Stimulated activated CD4-positive, alpha-beta T cell treated with anti-CD3 and anti-CD28 coated beads, Interleukin-4, amount 100 ng/mL, for 48 hours (primary cell): ENCODE measurements around the gene ARHGAP23.

Source experiments
- DNase-seq, 2 donors: peaks; one replicate each; pipeline ENCODE4 v3.0.0-alpha.2; 2020; ENCODE audit warnings: low read depth in 2 of 2

ARHGAP23 gene, protein sequence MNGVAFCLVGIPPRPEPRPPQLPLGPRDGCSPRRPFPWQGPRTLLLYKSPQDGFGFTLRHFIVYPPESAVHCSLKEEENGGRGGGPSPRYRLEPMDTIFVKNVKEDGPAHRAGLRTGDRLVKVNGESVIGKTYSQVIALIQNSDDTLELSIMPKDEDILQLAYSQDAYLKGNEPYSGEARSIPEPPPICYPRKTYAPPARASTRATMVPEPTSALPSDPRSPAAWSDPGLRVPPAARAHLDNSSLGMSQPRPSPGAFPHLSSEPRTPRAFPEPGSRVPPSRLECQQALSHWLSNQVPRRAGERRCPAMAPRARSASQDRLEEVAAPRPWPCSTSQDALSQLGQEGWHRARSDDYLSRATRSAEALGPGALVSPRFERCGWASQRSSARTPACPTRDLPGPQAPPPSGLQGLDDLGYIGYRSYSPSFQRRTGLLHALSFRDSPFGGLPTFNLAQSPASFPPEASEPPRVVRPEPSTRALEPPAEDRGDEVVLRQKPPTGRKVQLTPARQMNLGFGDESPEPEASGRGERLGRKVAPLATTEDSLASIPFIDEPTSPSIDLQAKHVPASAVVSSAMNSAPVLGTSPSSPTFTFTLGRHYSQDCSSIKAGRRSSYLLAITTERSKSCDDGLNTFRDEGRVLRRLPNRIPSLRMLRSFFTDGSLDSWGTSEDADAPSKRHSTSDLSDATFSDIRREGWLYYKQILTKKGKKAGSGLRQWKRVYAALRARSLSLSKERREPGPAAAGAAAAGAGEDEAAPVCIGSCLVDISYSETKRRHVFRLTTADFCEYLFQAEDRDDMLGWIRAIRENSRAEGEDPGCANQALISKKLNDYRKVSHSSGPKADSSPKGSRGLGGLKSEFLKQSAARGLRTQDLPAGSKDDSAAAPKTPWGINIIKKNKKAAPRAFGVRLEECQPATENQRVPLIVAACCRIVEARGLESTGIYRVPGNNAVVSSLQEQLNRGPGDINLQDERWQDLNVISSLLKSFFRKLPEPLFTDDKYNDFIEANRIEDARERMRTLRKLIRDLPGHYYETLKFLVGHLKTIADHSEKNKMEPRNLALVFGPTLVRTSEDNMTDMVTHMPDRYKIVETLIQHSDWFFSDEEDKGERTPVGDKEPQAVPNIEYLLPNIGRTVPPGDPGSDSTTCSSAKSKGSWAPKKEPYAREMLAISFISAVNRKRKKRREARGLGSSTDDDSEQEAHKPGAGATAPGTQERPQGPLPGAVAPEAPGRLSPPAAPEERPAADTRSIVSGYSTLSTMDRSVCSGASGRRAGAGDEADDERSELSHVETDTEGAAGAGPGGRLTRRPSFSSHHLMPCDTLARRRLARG (N-terminal part only)

DNA sequence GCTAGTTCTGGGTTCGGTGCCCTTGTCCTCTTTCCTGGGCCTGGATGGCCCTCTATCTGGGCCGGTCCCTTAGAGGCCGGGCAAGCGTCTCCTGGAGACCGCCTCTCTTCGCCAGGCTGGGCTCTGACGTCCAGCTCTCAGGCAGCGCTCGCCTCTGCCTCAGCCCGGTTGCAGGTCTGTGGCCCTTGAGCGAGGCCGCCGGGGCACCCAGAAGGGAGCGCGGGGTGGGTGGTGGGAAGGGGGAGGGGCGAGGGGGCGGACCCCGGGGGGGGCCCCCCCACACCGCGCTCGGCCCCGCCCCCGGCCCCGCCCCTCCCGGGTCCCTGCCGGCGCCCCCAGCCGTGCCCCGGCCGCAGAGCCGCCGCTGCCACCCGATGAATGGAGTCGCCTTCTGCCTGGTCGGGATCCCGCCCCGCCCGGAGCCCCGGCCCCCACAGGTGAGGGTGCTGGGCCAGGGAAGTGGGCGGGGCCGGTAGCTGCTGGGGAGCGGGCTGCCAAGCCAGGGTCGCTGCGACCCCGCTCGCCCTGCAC is at the start of gene ARHGAP23:
TSS of gene ARHGAP23 (plus strand) at position 353 of the 531 bp plus-strand sequence. CDS start at position 375, 22 bp downstream.
- DNase-seq, result peak; percentile 10 to 15

DNA sequence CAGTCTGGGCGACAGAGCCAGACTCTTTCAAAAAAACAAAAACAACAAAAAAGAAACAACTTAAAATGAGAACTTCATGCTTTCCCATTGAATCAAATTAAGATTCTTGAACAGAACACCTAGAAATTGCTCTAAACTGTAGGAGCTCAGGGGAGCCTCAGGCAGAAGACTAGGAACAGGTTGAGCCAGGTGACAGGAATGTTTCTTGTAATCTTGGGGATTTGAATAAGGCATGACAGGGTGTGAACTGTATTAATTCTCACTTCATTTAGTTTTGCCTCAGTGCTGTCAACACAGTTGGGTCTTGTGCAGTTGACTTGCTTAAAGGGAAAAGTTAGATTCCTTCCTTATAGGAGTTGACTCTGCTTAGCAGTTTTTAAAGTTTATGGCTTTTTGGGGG is 48.8 kb upstream of the ARHGAP23 start:
- DNase-seq, result no peak

DNA sequence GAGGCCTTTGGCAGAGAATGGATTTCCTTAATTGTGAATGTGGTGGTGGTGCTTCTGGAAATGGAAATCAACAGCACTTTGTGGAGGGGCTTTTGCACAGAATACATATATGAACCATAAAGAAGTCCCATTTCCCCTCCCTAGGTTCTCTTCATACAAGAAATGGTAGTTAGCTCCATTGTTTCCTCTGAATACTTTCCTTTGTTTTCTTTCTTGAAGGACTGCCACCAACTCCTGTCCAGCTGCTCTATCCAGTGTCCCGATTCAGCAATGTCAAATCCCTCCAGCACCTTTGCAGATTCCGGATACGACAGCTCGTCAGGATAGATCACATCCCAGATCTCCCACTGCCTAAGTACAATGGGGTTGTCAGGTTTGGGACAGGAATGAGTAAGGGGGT is 33.2 kb upstream of the ARHGAP23 start:
- DNase-seq, result no peak

DNA sequence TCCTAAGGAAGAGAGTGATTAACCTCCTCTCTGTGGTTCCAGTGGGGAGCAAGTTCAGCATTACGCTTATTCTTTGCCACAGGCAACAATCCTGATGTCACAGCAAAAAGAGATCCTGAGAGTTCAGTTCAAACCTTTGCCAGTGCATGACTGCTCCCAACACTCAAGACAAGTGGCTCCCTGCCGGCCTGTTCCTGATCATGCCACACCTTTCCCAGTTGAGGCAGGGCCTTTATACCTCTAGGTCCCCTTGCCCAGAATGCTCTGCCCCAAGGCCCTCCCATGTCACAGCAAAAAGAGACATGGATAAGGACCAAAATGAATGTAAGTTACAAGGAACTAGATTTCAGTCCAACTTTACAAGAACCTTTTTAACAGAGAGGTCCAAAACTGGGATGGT is 31.0 kb upstream of the ARHGAP23 start:
- no peak for DNase-seq

DNA sequence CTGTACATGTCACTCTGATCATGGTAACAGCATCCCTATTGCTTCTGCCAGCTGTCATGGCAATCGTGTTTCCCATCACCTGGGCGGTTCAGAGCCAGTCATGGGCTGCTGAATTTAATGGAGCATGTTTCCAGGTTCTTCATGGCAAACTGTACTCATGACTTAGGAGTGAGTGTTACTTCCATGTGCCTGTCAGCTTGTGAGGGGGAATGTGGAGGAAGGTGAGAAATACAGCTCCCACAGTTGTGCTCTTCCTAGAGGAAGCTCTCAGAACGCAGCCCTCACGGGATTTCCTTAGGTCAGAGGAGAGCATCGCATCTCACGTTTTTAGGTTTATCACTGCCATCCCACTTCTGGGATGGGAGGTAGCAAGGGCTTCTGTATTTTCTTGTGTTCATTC is 28.0 kb upstream of the ARHGAP23 start:
- no peak for DNase-seq

DNA sequence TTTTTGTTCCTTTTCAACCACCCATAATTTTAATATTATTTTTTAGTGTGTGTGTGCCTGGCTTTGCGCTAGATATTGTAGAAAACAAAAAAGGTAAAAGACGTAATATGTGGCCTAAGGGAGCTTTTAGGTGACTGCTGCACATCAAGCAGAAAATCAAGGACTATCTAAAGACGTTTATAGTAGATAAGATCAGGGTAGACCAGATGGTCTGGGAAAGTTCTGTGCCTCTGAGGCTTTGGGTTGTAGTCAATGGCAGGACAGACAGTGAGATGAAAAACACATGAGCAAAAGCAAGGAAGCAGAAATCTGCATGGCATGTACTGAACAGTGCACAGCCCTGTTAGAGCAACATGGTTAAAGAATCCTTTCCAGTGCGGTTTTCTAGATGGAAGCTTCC is 26.8 kb upstream of the ARHGAP23 start:
- no peak for DNase-seq

DNA sequence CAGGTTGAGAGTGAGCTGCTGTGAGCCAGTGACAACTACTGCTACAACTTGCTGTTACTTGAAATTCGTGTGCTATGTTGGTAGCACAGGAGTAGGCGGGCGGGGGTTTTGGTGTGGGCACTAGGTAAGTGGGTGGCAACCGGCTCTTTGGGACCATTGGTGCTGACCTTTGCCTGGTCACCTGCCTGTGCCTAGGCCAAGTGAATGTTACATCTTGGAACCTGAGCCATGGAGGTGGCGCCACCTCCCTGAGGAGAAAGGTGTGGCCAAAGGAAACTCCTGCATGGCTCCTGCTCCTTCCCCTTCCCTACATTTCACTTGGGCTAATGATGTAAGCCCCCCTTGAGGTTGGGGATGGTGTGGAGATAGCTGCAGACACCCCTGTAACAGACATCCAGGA is 25.4 kb upstream of the ARHGAP23 start:
- no peak for DNase-seq

DNA sequence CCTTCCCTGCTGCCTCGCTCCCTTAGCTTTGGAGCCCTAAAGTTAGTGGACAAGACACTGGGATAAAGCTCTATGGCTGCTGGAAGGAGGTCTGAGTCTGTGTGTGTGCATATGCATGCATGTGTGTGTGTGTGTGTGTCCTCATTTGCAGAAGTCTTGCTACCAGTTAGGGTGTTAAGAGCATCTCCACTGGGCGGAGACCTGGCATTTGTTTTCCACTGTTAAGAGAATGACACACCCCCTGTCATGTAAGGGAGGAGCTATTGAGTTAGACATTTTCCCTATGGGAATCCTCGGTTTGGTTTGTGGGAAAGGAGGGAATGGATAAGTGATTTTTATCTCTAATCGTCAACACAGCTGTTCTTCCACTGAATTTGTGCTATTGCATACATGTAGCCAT is 24.8 kb upstream of the ARHGAP23 start:
- no peak for DNase-seq

DNA sequence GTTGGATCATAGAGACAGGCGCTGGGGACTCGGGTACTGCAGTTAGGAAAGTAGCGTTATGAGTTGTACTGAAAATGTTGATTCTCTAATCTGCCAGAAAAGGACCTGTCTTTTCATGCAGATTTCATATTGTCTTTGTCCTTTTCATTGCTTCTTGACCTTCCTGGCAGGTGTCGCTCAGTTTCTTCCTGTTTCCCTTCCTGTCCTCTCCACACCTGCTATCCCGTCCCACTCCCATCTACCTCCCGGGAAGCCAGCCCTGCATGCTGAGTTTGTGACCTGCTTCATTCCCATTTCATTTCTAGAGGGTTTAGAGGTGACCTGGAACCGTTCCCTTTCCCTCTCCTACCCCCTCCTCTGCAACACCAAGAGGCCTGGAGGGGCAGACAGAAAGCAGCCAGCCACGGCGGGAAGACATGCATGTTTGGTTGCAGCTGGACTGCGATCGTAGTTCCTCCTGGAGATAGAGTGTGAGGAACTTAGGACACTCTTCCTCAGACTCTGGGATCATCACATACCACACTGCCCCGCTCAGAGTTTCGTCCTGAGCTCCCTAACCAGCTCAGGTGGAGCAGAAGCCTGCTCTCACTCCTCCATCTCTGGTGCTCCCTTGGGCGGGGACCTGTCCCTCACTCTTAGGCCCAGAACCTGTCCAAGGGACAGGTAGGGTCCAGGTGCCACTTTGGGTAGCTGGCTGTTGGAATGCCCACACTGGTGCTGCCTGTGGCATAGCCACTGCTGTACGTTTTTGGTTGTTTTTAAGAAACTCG is 23.9 kb upstream of the ARHGAP23 start:
- DNase-seq, result no peak

DNA sequence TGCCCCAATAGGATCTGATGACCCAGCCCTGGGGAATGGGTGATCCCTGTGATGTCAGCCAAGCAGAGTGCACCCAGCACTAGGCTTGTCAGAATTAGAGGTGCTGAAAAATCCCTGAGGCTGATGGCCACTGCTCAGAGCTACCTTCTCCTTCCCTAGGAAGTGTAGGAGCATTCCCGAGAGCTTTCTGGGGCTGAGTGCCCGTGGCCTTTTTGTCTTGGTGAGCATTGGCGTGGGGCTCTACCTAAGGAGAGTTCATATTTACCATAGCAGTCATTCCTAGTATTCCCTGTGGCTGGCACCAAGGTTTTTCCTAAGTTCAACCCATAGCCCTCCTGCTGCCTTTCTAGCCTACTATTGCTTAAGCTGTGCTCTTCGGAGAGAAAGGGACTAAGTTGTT is 22.6 kb upstream of the ARHGAP23 start:
- DNase-seq, result no peak

DNA sequence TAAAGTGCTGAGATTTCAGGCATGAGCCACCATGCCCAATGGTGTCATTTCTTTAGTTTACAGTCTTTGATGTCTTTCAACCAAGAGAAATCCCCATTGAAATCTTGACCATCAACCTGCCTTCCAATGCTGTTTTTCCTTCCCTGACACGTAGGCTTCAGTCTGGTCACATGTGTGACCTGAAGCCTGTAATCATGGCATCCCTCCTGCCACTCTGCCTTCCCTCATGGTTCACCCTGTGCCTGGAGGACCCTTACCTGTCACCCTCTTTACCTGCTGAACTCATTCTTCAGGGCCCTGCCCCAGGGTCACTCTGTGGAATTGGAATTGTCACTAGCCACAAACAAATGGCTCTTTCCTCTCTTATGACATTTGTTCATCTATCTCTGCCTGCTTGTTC is 18.1 kb upstream of the ARHGAP23 start:
- no peak for DNase-seq

DNA sequence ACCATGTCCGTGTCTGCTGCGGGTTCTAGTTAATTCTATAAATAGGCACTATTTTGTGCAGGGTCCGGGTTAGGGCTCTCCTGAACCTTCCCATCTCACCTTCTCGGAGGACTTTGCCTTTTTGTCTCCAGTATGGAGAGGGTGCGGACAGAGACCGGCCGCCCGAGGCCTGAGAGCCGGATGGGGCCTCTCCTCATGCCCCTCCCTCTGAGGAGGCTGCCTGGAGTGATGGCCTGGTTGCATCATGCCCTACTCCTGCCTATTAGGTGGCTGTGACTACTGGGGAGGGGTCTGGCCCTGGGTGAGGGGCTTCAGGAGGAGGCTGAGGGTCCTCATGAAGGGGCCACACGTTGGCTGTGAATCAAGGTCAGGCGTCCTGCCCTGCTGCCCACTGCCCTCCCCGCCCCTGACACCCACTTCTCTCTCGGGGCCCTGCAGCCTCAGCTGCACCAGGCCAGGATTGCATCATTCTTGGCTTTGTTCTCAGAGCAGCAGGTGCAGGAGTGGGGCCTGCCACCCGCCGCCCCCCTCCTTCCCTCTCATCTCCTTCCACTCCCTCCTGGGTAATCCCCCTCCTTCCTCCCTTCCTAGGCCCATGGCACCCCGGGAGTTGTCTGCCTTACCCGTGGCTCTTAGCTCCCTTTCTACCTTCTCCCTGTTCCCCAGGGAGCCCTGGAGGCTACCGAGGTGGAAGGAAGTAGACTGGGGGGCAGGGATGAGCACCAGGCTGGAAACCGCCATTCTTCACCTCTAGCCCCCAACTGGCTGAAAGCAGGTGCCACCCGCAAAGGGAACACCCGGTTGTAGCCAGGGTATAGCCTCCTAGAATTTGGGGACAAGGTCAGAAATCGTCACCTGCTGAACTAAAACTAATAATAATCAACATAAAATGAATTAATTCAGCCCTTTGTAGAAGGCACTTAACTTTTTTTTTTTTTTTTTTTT is 12.7 kb upstream of the ARHGAP23 start:
- DNase-seq, result peak in 1 of 2 donors; percentile 16

DNA sequence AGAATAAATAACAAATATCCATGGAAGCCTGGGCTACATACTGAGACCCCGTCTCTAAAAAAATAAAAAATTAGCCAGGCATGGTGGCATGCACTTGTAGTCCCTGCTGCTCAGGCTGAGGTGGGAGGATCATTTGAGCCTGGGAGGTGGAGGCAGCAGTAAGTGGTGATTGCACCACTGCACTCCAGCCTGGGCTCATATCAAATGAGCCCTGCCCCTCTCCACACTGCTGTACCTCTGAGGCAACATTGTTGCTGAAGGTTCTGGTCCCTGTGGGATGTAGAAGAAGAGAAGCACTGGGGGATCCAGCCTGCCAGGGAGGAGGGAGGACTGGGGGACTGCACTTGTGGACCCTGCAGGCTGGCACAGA is 11.4 kb upstream of the ARHGAP23 start:
- no peak for DNase-seq

DNA sequence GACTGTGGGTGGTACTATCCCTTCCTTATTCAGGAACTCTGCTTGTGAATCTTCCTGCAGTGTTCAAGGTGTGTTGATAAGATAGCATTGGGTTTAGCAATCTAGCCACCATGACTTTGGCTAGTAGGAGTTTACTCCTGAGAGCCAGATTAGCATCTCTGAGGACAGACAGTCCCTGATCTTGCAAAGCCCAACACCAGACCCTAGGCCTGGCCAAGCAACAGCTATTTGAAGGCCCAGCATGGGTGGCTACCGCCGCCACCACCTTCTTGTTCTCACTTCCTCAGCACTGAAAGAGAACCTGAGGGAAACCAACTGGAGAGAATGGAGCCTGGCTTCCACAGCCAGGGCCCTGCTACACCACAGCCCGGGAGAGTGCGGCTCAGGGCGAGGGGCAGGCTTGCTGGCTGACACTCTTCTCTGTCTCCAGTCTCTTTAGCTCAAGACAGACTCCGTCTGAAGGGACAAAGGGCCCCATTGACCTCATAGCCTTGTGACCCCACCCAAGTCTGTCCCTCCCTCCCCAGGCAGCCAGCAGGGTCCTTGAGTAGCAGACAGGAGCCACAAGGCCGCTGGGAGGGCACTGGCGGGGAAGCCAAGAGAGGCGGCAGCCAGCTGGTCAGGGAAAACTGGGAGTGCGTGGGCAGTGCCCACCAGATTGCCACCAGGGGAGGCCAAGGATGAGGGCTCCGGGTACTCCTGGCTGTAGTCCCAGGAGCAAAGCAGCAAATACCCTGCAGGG is 10.9 kb upstream of the ARHGAP23 start:
- no peak for DNase-seq

DNA sequence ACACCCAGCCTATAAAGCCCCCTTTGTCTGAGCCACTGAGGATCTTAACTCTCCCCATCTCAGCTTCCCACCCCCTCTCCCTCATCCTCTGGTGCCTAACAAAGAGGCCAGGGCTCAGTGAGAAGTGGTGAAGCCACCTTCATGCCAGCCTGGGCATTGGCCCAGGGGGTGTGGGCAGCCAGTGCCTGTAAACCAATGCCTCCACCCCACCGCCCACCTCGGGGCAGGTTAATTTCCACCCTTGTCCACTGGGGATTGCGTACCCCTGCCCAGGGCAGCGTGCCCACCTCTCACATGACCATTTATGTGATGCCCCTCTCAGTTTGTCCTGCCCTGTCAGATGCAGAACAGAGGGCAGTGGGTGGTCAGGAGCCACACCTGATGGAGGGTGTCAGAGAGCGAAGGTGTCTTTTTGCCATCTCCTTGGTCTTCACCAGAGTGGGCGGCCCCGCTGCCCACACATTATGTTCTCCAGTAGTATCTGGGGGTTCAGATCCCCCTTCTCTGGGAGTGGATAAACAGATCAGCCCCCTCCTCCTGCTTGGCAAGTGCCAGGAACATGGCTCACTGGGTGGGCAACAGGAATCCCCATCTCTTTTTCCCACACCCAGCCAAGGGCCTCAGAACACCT is 10.1 kb upstream of the ARHGAP23 start:
- DNase-seq, result no peak

DNA sequence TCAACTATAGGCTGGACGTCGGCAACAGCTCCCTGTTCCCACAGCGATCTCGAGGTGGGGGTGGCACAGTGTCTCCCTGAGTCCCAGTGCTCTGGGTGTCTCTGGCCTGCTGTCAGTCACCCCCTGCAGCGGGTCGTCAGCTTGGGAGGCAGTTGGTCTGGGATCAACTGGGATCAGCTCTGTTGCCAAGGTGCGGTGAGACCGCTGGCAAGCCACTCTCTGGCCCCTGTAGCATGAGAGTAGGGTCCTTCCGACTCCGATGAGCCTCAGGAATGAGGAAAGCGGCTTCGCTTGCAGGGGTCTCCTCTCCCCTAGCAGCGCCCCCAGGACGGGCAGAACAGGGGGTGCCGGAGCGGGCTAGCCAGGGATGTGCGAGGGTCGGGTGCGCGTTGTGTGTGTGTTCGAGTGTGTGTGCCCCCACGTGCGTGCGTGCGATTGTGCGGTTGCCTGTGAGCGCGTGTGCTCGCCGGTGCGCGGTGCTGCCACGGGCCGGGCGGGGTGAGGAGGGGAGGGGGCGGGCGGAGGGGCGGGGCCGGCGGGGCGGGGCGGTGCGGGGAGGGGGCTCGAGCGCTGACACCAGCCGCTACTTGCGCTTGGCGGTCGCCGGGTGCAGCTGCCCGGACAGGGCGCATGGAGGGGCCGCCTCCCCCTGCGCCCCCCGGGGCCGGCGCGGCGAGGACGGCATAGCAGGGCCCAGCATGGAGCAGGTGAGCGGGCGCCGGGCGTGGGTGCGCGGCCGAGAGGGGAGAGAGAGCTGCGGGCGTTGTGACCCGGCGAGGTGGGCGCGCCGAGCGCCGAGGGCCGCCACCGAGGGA is 9.4 kb upstream of the ARHGAP23 start:
- no peak for DNase-seq

DNA sequence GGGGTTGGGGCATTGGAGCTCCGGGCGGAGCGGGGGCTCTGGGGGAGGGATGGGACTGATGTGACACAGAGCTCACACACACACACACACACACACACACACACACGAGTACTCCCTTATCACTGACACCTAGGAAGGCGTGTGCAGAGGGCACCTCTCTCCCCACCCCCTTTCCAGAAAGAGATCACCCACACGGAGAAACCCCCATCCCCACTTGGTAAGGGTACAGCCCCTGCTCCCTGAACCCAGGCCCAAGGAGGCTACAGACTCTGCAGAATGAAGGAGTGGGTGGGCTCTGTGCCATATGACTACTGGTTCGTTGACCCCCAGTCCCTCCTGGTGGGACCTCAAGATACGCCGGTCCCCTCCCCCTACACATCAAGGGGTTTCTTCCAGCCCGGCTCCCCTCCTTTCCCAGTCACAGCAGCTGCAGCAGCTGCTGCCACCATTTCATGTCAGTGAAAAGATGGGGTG is 8.7 kb upstream of the ARHGAP23 start:
- DNase-seq, result no peak

DNA sequence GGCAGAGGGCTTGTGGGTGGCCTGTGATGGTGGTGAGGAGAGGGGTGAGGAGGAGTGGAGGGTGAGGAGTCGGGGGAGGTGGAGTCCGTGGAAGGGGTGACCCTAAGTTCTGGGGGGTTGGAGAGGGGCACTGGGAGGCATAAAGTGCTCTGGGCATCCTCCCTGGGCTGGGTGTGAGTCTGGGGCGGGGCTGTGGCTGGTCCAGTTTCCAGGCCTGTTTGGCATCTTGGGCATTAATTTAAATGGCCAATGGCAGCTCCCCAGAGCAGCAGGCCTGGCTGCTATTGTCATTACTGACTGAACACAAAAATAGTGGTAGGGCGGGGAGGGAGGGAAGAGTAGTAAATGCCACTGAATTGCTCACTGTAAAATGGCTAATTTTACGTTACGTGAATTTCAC is 7.7 kb upstream of the ARHGAP23 start:
- no peak for DNase-seq
